Peyer's patch (tissue), 4 donors: ENCODE results near the gene RAB7A. TPM values are rescaled to one million over a fixed set of nuclear protein-coding genes. Genes with fewer than 3 reads are reported as not detected.
A peak's percentile ranks its signal among the peaks of the same experiment; 100 is the strongest.

Experiments
- DNase-seq, 3 donors: peaks; one replicate each; pipeline ENCODE4 v3.0.0-alpha.2; 2017 to 2019
- H3K27ac ChIP-seq, 4 donors: fragments of 200-600 bp; sonication (generic); one replicate each; pipeline ENCODE4 v1.5.1; 2016 to 2019
- H3K27me3 ChIP-seq, 2 donors: fragments of 200-600 bp; sonication (generic); one replicate each; pipeline ENCODE4 v1.5.1; 2019
- H3K36me3 ChIP-seq, 3 donors: fragments of 200-600 bp; sonication (generic); one replicate each; pipeline ENCODE4 v1.5.1; 2016 to 2019
- H3K4me1 ChIP-seq, 4 donors: fragments of 200-600 bp; sonication (generic); one replicate each; pipeline ENCODE4 v1.5.1; 2016 to 2019
- H3K4me3 ChIP-seq, 4 donors: fragments of 200-600 bp; sonication (generic); 1 replicate in 3 of 4; 2 replicates in 1 of 4; pipeline ENCODE4 v1.5.1; 2016 to 2019; ENCODE audit warnings: mild to moderate bottlenecking in 1 of 4
- H3K9me3 ChIP-seq, 4 donors: fragments of 200-600 bp; sonication (generic); one replicate each; pipeline ENCODE4 v1.5.1; 2016 to 2019; ENCODE audit warnings: mild to moderate bottlenecking in 1 of 4
- POLR2A ChIP-seq, 2 donors: fragments of 450-650 bp; IDR thresholded peaks; one replicate each; pipeline ENCODE4 v1.5.1; 2017; ENCODE audit warnings: antibody characterized with exemption in 2 of 2, mild to moderate bottlenecking in 2 of 2, moderate library complexity in 2 of 2
- total RNA-seq, 4 donors: library from RNA; depleted of rRNA; stranded (reverse); fragments of >200 nt; gene quantifications; one replicate each; pipeline ENCODE4 v1.1.0, GENCODE V29; 2016
- TF ChIP-seq, protein P1 (sequence below), 6 experiments: fragments of 450-650 bp in 4 of 6; fragments of 200-600 bp in 2 of 6; sonication (generic) in 1 of 6; IDR thresholded peaks; one replicate each; pipeline ENCODE4 v1.5.1; 2017 to 2019; ENCODE audit warnings: antibody characterized with exemption in 6 of 6, mild to moderate bottlenecking in 3 of 6, moderate library complexity in 1 of 6

The RAB7A gene
- total RNA-seq, 4 donors from 2014 or later = 96.6 to 116 (median 99.4) TPM

DNA sequence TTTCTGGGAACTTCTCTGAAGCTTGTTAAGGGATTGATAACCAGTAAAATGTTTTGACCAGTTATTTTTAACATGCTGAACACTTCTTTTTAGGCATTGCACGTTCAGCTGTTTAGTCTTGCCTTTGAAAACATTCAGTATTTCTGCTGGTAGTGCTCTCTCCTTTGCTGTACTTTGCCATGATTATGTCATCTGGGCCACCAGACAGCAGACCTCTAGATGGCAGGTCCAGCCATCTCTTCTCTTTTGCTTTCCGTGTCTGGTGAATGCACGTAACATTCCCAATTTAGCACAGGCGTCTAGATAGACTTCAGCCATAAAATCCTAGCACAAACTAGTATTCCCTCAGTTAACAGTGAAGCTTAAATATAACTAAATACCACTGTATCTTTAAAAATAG, 57.8 kb downstream of the RAB7A start:
- H3K4me3 ChIP-seq = no peak overlapping the region
- no peaks in the 10 kb centered on the region for H3K9me3 ChIP-seq
- DNase-seq = no peak
- peaks cover 0 to 86% (median 2%) of the 10 kb centered on the region in 4 donors for H3K4me1 ChIP-seq
- H3K27me3 ChIP-seq = no peaks in the 10 kb centered on the region
- no peak for TF ChIP-seq POLR2A (IDR thresholded peaks at IDR 0.05)
- TF ChIP-seq, protein P1, sequence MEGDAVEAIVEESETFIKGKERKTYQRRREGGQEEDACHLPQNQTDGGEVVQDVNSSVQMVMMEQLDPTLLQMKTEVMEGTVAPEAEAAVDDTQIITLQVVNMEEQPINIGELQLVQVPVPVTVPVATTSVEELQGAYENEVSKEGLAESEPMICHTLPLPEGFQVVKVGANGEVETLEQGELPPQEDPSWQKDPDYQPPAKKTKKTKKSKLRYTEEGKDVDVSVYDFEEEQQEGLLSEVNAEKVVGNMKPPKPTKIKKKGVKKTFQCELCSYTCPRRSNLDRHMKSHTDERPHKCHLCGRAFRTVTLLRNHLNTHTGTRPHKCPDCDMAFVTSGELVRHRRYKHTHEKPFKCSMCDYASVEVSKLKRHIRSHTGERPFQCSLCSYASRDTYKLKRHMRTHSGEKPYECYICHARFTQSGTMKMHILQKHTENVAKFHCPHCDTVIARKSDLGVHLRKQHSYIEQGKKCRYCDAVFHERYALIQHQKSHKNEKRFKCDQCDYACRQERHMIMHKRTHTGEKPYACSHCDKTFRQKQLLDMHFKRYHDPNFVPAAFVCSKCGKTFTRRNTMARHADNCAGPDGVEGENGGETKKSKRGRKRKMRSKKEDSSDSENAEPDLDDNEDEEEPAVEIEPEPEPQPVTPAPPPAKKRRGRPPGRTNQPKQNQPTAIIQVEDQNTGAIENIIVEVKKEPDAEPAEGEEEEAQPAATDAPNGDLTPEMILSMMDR (IDR thresholded peaks at IDR 0.05) = no peak
- no peak overlapping the region for H3K27ac ChIP-seq
- no peaks in the 10 kb centered on the region for H3K36me3 ChIP-seq

DNA sequence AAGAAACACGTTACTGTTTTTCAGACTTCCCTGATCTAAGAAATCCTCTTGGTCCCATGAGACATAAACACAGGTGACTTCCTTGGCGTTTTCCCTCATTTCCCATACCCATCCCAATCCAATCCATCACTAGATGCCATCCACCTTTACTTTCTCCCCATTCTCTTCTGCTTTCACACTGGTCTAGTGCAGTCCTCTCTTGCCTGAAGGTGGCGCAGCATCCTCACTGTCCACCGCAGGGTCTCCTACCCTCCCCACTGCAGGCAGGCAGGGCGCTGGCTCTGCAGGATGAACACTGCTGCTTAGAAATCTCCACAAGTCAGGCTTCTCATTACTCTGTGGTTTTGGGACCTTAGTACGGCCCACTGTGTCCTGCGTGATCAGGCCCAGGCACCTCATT, 58.2 kb downstream of the RAB7A start:
- no peak overlapping the region for H3K27ac ChIP-seq
- H3K4me1 ChIP-seq = peaks cover 0 to 86% (median 3%) of the 10 kb centered on the region in 4 donors
- no peak overlapping the region for H3K4me3 ChIP-seq
- no peaks in the 10 kb centered on the region for H3K36me3 ChIP-seq
- peak in 1 of 3 donors; percentile 42 for DNase-seq
- TF ChIP-seq, protein P1 (IDR thresholded peaks at IDR 0.05) = peak in 3 of 6 experiments; percentile 3 to 16 (median 12)
- TF ChIP-seq POLR2A (IDR thresholded peaks at IDR 0.05) = no peak
- H3K27me3 ChIP-seq = no peaks in the 10 kb centered on the region
- no peaks in the 10 kb centered on the region for H3K9me3 ChIP-seq

DNA sequence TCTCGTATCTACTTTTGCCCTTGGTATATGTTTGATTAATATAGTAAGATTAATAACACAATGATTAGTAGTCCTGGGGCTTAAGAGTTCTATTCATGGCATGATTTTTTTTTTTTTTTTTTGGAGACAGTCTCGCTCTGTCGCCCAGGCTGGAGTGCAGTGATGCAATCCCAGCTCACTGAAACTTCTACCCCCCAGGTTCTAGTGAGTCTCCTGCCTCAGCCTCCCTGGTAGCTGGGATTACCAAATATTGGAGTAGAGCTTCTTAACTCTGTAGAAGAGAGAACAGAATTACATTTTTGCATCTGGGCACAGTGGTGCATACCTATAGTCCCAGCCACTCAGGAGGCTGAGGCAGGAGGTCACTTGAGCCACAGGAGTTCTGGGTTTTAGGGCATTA, 58.9 kb downstream of the RAB7A start:
- no peak overlapping the region for H3K4me3 ChIP-seq
- H3K36me3 ChIP-seq = no peaks in the 10 kb centered on the region
- peaks cover 0 to 86% (median 3%) of the 10 kb centered on the region in 4 donors for H3K4me1 ChIP-seq
- H3K27me3 ChIP-seq = no peaks in the 10 kb centered on the region
- H3K27ac ChIP-seq = no peak overlapping the region
- no peak for DNase-seq
- H3K9me3 ChIP-seq = no peaks in the 10 kb centered on the region
- TF ChIP-seq, protein P1 (IDR thresholded peaks at IDR 0.05) = no peak
- no peak for TF ChIP-seq POLR2A (IDR thresholded peaks at IDR 0.05)

DNA sequence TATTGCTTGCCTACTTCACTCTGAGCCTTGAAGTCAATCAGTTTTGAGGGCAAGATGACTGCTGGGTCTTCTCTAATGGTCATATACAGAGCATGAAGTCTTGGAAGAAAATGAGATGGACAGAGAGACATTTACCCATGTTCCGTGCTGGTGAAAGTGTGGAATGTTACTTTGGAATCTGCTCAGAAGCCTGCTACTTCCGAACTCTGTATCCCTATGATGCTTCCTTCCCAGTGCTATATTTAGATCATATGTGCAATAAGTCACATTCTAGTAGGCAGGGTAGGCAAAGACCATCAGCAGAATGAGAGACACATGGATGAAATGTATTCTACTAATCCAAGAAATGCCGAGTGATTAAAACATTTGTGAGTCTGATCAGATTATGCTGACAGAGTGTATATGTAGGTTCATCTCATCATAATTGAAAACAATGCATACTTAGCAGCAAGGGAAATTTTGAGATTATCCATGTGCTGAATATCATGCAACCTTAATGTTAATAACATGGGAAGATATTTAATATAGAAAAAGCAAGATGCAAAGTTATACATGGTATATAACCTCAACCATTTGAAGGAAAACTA, 60.5 kb downstream of the RAB7A start:
- H3K4me1 ChIP-seq = peaks cover 0 to 69% (median 3%) of the 10 kb centered on the region in 4 donors

DNA sequence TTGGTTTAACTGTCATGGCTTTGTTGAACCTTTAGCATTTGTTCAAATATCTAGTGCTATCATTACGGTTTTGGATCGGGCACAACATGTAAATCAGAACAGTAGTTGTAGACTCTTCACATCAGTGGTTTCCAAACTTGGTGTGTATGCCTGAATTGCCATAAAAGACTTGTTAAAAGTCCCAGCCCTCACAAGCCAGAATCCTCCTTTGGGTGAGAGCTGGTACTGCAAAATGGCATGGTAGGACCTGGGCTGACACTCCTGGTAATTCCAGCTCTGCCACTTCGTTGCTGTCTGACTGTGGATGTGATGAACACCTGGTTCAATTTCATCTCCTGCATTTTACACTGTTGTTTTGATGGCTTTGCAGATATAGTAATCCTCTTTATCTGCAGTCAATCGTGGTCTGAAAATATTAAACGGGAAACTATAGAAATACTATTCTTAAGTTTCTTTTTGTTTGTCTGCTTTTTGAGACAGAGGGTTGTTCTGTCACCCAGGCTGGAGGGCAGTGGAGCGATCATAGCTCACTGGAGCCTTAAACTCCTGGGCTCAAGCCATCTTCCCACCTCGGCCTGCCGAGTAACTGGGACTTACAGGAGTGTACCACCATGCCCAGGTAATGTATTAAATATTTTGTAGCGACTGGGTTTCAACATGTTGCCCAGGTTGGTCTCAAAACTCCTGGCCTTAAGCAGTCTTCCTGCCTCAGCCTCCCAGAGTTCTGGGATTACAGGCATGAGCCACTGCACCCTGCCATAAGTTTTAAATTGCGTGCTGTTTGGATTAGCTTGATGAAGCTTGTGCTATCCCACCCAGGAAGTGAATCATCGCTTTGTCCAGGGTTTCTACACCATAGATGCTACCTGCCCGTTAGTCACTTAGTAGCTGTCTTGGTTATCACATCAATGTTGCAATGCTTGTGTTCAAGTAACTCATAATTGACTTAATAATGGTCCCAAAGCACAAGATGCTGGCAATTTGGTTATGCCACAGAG, 61.6 kb downstream of the RAB7A start:
- DNase-seq = peak in 2 of 3 donors; percentile 49 to 56
- TF ChIP-seq POLR2A (IDR thresholded peaks at IDR 0.05) = no peak
- TF ChIP-seq, protein P1 (IDR thresholded peaks at IDR 0.05) = peak; percentile 20 to 49 (median 36)
- H3K4me1 ChIP-seq = peaks cover 0 to 59% (median 3%) of the 10 kb centered on the region in 4 donors
- peak overlapping the region in 2 of 4 donors; percentile 18 to 69 for H3K27ac ChIP-seq
- no peaks in the 10 kb centered on the region for H3K36me3 ChIP-seq
- H3K9me3 ChIP-seq = no peaks in the 10 kb centered on the region
- no peak overlapping the region for H3K4me3 ChIP-seq
- no peaks in the 10 kb centered on the region for H3K27me3 ChIP-seq

More for the DNA sequence above, 60.5 kb downstream of the RAB7A start:
- TF ChIP-seq, protein P1 (IDR thresholded peaks at IDR 0.05) = no peak
- no peak for TF ChIP-seq POLR2A (IDR thresholded peaks at IDR 0.05)
- H3K27ac ChIP-seq = no peak overlapping the region
- no peak overlapping the region for H3K4me3 ChIP-seq
- H3K36me3 ChIP-seq = no peaks in the 10 kb centered on the region
- DNase-seq = no peak
- H3K9me3 ChIP-seq = no peaks in the 10 kb centered on the region
- H3K27me3 ChIP-seq = no peaks in the 10 kb centered on the region
